SK-N-MC (cell line): ENCODE results near the gene TMEM88.
A peak's percentile ranks its signal among the peaks of the same experiment; 100 is the strongest.

ENCODE experiments used
- DNase-seq: peaks from one replicate; pipeline ENCODE4 v3.0.0-alpha.2; 2011; ENCODE audit warnings: low read depth, low spot score
- H3K27ac ChIP-seq: fragments of 200-600 bp; sonication (generic); 2 replicates; pipeline ENCODE4 v1.5.1; 2016; ENCODE audit warnings: mixed run types
- H3K36me3 ChIP-seq: fragments of 200-600 bp; sonication (generic); 2 replicates; pipeline ENCODE4 v1.6.1; 2017; ENCODE audit warnings: antibody characterized with exemption, low read length, mixed read lengths; ENCODE audit not compliant: insufficient read depth
- H3K4me3 ChIP-seq: fragments of 200-600 bp; sonication (generic); 2 replicates; pipeline ENCODE4 v1.5.1; 2016
- H3K9ac ChIP-seq: fragments of 200-600 bp; sonication (generic); 2 replicates; pipeline ENCODE4 v1.8.0; 2017; ENCODE audit warnings: mixed run types, mixed read lengths; ENCODE audit not compliant: insufficient read length
- H3K9me3 ChIP-seq: fragments of 200-600 bp; sonication (generic); 2 replicates; pipeline ENCODE4 v1.6.1; 2017; ENCODE audit warnings: low read depth, mild to moderate bottlenecking, antibody characterized with exemption, low read length, moderate library complexity, mixed read lengths
- EZH2 ChIP-seq: fragments of 200-600 bp; sonication (generic); IDR thresholded peaks from one replicate; pipeline ENCODE4 v1.6.1; 2017; ENCODE audit warnings: antibody characterized with exemption
- FOXP2 ChIP-seq: optimal IDR thresholded peaks from 2 replicates; pipeline ENCODE3; 2011; ENCODE audit warnings: mild to moderate bottlenecking, moderate library complexity; ENCODE audit not compliant: insufficient read depth; ENCODE audit errors: extremely low read length, control extremely low read depth
- POLR2AphosphoS5 ChIP-seq: IDR thresholded peaks from 2 replicates; pipeline ENCODE4 v1.6.1; 2012; ENCODE audit warnings: mild to moderate bottlenecking, low read depth, low read length, borderline replicate concordance

The TMEM88 gene

DNA sequence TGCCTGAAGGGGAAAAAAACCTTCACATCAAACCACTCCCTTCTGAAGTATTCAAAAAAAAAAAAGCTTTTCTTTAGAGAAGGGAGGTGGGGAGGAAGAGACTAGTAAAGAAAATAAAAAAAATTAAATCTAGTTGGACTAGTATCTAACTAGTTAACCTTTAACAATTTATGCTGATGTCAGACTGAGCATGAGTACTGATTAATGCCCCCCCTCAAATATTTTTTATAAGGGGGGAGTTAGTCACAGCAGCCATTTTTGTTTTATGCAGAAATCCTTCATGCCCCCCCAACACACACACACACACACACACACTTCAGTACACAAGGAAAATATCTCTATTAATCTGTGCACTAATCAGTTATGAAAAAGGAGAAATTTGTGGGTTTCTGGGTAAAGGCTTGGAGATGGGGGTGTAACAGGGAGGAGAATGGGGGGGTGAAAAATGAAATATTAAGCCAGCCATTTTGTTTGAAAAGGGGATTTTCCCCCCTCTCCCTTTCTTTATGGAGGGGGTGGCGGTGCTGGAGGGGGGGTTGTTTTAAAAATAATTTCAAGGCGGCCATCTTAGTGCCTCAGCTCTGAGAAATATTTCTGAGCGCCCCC, 29.0 kb downstream of the TMEM88 start:
- Histone ChIP-seq H3K9ac (peak overlapping the region; percentile 91), H3K4me3 (peak overlapping the region; percentile 82), H3K36me3 (peaks cover 9% of the 10 kb centered on the region; the same call in 1 of the 2 replicates), H3K9me3 (no peaks in the 10 kb centered on the region), H3K27ac (peak overlapping the region; percentile 99)
- no peak for DNase-seq
- TF ChIP-seq POLR2AphosphoS5 (no peak), EZH2 (no peak), FOXP2 (no peak)

GRCh38 chr17:7884581-7885366, 29.9 kb downstream of the TMEM88 start:
- Histone ChIP-seq H3K27ac (peak overlapping the region; percentile 100), H3K36me3 (peaks cover 12% of the 10 kb centered on the region), H3K4me3 (peak overlapping the region; percentile 90), H3K9me3 (no peaks in the 10 kb centered on the region), H3K9ac (peak overlapping the region; percentile 91)
- DNase-seq: no peak
- no peak for TF ChIP-seq POLR2AphosphoS5
- TF ChIP-seq EZH2: no peak
- no peak for TF ChIP-seq FOXP2

DNA sequence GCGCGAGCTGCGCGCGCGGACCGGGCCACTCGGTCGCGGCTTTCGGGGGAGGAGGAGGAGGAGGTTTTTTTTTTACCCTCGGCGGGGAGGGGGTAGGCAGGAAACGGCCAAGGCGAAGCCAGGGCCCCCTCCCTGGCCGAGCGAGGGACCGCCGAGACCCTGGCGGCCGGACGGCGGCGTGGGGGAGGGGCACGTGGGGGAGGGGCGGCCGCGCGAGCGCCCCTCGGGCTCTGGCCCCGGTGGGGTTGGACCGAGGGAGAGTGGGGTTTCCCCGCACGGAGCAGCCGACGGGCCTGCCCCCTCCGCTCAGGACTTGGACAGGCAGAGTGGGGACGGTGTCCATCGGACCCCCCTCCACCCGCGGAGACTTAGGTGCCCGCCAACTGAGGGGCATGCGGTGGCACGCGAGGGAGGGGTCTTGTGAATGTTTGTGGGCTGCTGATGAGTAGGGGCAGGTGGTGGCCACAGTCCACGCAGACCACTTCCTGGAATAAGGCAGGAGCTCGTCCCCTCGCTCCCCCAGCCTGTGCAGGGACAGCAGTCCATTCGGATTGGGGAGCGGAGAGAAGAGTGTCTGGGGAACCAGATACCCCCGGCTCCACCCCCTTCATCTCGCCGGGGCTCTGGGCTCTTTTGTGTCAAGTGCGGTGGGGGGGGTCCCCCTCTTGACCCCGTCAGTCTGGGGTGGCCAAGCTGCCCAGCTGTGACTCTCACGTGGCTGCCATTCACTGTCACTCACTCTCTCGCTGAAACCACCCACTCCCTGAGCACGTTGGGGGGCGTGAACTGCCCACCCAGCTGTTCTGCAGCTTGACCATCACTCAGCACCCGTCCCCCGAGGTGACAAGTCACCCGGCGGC, 30.7 kb downstream of the TMEM88 start:
- H3K36me3 ChIP-seq: peaks cover 13% of the 10 kb centered on the region
- H3K27ac ChIP-seq: peak overlapping the region; percentile 100
- H3K9ac ChIP-seq: peak overlapping the region; percentile 90
- DNase-seq: no peak
- TF ChIP-seq POLR2AphosphoS5 (no peak; the same call in 1 of the 2 replicates), EZH2 (no peak), FOXP2 (no peak)
- peak overlapping the region; percentile 90 for H3K4me3 ChIP-seq
- H3K9me3 ChIP-seq: no peaks in the 10 kb centered on the region

DNA sequence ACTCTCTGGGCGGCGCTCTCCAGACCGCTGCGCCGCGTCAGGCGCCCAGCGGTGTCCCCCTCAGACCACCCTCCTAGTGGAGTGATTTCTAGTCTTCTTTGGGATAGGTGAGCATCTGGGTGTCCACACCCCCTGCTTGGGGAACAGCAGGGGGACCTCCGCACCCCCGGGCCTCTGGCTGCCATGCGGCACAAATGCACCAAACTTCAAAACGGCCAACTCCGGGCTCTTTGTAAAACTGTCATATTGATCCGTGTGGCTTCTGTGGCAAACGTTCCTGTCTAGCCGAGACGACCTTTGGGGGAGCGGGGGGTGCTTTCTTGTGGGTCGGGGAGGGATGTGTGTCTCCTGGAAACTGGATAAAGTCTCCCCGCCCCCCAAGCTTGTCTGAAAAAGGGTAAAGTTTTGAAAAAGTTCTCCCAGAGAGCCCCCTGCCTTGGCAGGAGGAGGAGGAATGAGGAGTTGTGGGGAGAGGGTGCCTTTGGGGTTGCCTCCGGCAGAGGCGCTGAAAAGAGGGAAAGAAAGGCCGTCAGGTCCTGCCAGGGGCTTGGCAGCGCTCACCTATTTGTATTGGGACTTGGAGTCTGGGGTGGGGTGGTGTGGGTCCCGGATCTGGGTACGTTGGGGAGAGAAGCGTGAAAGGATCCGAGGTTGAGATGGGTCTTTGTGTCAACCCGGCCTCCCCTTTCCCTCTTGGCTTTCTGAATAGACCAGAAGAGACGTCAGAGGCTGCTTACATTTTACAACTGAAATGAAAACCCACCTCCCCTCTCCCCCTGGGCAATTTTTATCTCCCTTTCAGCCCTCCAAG, 31.6 kb downstream of the TMEM88 start:
- DNase-seq: no peak
- Histone ChIP-seq H3K9me3 (no peaks in the 10 kb centered on the region), H3K9ac (peak overlapping the region; percentile 90), H3K27ac (peak overlapping the region; percentile 100), H3K4me3 (peak overlapping the region; percentile 90), H3K36me3 (peaks cover 20% of the 10 kb centered on the region)
- TF ChIP-seq FOXP2: no peak

- peak; percentile 93 for DNase-seq
- Histone ChIP-seq H3K9ac (peak overlapping the region; percentile 90), H3K9me3 (no peaks in the 10 kb centered on the region), H3K27ac (peak overlapping the region; percentile 100), H3K36me3 (peaks cover 26% of the 10 kb centered on the region), H3K4me3 (peak overlapping the region; percentile 90)
- TF ChIP-seq EZH2: no peak
- TF ChIP-seq FOXP2: no peak
- TF ChIP-seq POLR2AphosphoS5: no peak
Measured at GRCh38 chr17:7887038-7887481, 32.2 kb downstream of the TMEM88 start.

- Histone ChIP-seq H3K9me3 (no peaks in the 10 kb centered on the region), H3K4me3 (peak overlapping the region; percentile 90), H3K27ac (peak overlapping the region; percentile 100), H3K36me3 (peaks cover 29% of the 10 kb centered on the region), H3K9ac (peak overlapping the region; percentile 84)
- no peak for DNase-seq
- TF ChIP-seq EZH2 (no peak), POLR2AphosphoS5 (peak; percentile 61)
Measured at GRCh38 chr17:7887482-7888183, 32.8 kb downstream of the TMEM88 start.

DNA sequence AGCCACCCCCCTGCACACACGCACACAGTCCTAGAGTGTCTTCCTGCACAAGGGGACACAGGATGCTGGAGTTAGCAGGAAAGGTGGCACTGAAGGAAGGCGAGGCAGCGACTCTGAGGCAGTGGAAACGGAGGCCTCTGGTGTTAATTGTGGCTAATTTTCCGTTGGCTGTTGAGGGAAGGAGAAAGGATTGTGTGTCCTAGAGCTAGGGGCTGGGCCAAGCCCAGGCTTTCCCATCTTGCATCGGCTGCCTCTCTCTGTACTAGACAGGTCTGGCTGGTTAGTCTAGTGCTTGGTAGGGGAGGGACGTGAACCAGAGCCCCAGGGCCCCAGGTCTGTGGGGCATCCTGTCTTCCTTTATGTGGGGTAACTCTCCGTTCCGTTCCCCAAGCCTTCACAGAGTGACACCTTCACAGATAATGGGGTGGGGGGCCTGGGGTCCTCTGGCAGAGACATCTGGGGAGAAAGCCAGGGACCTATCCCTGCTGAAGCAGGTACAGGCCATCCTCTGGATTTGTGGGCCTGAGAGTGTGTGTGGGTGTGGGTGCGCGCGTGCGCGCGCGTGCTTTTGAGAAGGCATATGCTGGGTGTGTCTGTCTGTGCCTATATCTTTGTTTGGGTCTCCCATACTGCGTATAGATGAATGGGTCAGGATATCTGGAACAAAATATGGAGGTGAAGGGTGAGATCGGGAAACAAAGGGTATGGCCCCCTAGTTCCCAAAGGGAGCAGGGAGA, 33.5 kb downstream of the TMEM88 start, which contains the start of gene CHD3:
CHD3 (plus strand) TSS at position 606 of the 737 bp plus-strand sequence. CDS start 212 bp downstream, outside the sequence.
- H3K9me3 ChIP-seq: no peaks in the 10 kb centered on the region
- no peak for DNase-seq
- peak within 1 kb of the TSS; percentile 88 for H3K4me3 ChIP-seq
- peak within 1 kb of the TSS; percentile 95 for H3K27ac ChIP-seq
- no peak for TF ChIP-seq FOXP2
- TF ChIP-seq POLR2AphosphoS5: no peak
- no peak for TF ChIP-seq EZH2
- peaks cover 37% of the 10 kb centered on the region for H3K36me3 ChIP-seq
- H3K9ac ChIP-seq: peak within 1 kb of the TSS; percentile 84
